H1 (cell line): ENCODE results near the gene SLC4A7. TPM values are rescaled to one million over a fixed set of nuclear protein-coding genes. Genes with fewer than 3 reads are reported as not detected.

Source experiments
- CTCF ChIA-PET: fragments of 300-600 bp; sonication (Branson Sonifier 250); formaldehyde crosslinking; loops from one replicate; lab custom pipeline; 2021; ENCODE audit not compliant: partially characterized antibody; lab: Charles Lee
- POLR2A ChIA-PET: fragments of 300-600 bp; sonication (Branson Sonifier 250); formaldehyde crosslinking; loops from one replicate; lab custom pipeline; 2021; ENCODE audit warnings: inconsistent platforms; ENCODE audit not compliant: partially characterized antibody; lab: Charles Lee
- DNase-seq, 2 experiments: peaks; one replicate each; pipeline versions ENCODE4 v3.0.0 to v3.0.0-alpha.2; 2010 to 2022; ENCODE audit warnings: low spot score in 2 of 2, low read depth in 1 of 2, mixed read lengths in 1 of 2
- FAIRE-seq: peaks from 2 replicates; lab custom pipeline; 2011; peaks lifted over from hg19 to GRCh38; lab: Jason Lieb, UNC
- H2AFZ ChIP-seq: 2 replicates; pipeline ENCODE4 v1.8.1; 2012; ENCODE audit warnings: low read length, inconsistent platforms
- H2AK5ac ChIP-seq: 2 replicates; pipeline ENCODE4 v1.6.1; 2013; ENCODE audit warnings: low read depth, low read length
- H2BK120ac ChIP-seq: replicated peaks from 2 replicates; pipeline ENCODE3; 2013; ENCODE audit warnings: low read depth, low read length, inconsistent platforms
- H2BK12ac ChIP-seq: 2 replicates; pipeline ENCODE4 v1.6.1; 2013; ENCODE audit warnings: low read depth, low read length
- H2BK15ac ChIP-seq: 2 replicates; pipeline ENCODE4 v1.6.1; 2013; ENCODE audit warnings: low read length
- H2BK20ac ChIP-seq: 2 replicates; pipeline ENCODE4 v1.6.1; 2013; ENCODE audit warnings: low read length
- H2BK5ac ChIP-seq: 2 replicates; pipeline ENCODE4 v1.6.1; 2013; ENCODE audit warnings: low read depth, low read length
- H3K14ac ChIP-seq: 2 replicates; pipeline ENCODE4 v1.6.1; 2013; ENCODE audit warnings: inconsistent platforms; ENCODE audit not compliant: insufficient read length
- H3K18ac ChIP-seq: 2 replicates; pipeline ENCODE4 v1.6.1; 2013; ENCODE audit warnings: low read length; ENCODE audit errors: extremely low read depth
- H3K23ac ChIP-seq: 2 replicates; pipeline ENCODE4 v1.6.1; 2013; ENCODE audit warnings: inconsistent platforms; ENCODE audit not compliant: insufficient read length
- H3K23me2 ChIP-seq: 2 replicates; pipeline ENCODE4 v1.6.1; 2013; ENCODE audit warnings: low read depth, low read length
- H3K27ac ChIP-seq: 2 replicates; pipeline ENCODE4 v1.6.1; 2011; ENCODE audit warnings: low read depth, low read length, inconsistent platforms
- H3K27me3 ChIP-seq, 4 experiments: replicated peaks in 1 of 4; 1 replicate in 1 of 4; 2 replicates in 3 of 4; pipeline versions ENCODE4 v1.6.1 to v1.8.1; 2011 to 2013; ENCODE audit warnings: low read length in 3 of 4, mild to moderate bottlenecking in 3 of 4, inconsistent platforms in 2 of 4, mixed read lengths in 2 of 4, moderate library complexity in 1 of 4; ENCODE audit not compliant: control insufficient read depth in 3 of 4, insufficient read depth in 3 of 4; ENCODE audit errors: extremely low read depth in 1 of 4
- H3K36me3 ChIP-seq, 4 experiments: 2 replicates each; pipeline versions ENCODE4 v1.6.1 to v1.8.1; 2011 to 2013; ENCODE audit warnings: mild to moderate bottlenecking in 4 of 4, low read length in 3 of 4, moderate library complexity in 2 of 4, control low read depth in 1 of 4, inconsistent platforms in 1 of 4; ENCODE audit not compliant: insufficient read depth in 4 of 4, control insufficient read depth in 2 of 4
- H3K4ac ChIP-seq: replicated peaks from 2 replicates; pipeline ENCODE3; 2013; ENCODE audit warnings: low read length, low read depth, mixed read lengths, inconsistent platforms; ENCODE audit not compliant: insufficient read length
- H3K4me1 ChIP-seq, 4 experiments: replicated peaks in 1 of 4; 1 replicate in 1 of 4; 2 replicates in 3 of 4; pipeline versions ENCODE4 v1.6.1 to v1.8.1; 2011 to 2013; ENCODE audit warnings: low read length in 3 of 4, inconsistent platforms in 2 of 4, mixed read lengths in 1 of 4; ENCODE audit not compliant: insufficient read depth in 4 of 4, control insufficient read depth in 3 of 4
- H3K4me2 ChIP-seq, 2 experiments: 2 replicates each; pipeline versions ENCODE4 v1.6.1 to v1.8.1; 2011 to 2013; ENCODE audit warnings: low read depth in 2 of 2, low read length in 2 of 2, control low read depth in 1 of 2, inconsistent platforms in 1 of 2, mild to moderate bottlenecking in 1 of 2; ENCODE audit not compliant: insufficient read depth in 1 of 2
- H3K4me3 ChIP-seq, 4 experiments: fragments of 200-600, 300-600 bp in 1 of 4; sonication (generic), shearing (Covaris generic), sonication (Bioruptor Twin) in 1 of 4; 2 replicates each; pipeline versions ENCODE4 v1.5.1 to v1.8.1; 2011 to 2016; ENCODE audit warnings: low read length in 4 of 4, low read depth in 3 of 4, control low read depth in 2 of 4, inconsistent platforms in 2 of 4, mild to moderate bottlenecking in 2 of 4, mixed read lengths in 1 of 4, moderate library complexity in 1 of 4; ENCODE audit not compliant: insufficient read depth in 2 of 4; ENCODE audit errors: extremely low read depth in 1 of 4
- H3K56ac ChIP-seq: replicated peaks from 2 replicates; pipeline ENCODE3; 2013; ENCODE audit warnings: low read depth, mild to moderate bottlenecking, mixed read lengths, low read length, inconsistent platforms; ENCODE audit not compliant: insufficient read length
- H3K79me1 ChIP-seq: 2 replicates; pipeline ENCODE4 v1.6.1; 2013; ENCODE audit warnings: low read depth, low read length, control low read depth
- H3K79me2 ChIP-seq, 2 experiments: 2 replicates each; pipeline versions ENCODE4 v1.6.1 to v1.8.1; 2012 to 2013; ENCODE audit warnings: low read length in 2 of 2, mild to moderate bottlenecking in 2 of 2, inconsistent platforms in 1 of 2; ENCODE audit not compliant: insufficient read depth in 2 of 2, control insufficient read depth in 1 of 2
- H3K9ac ChIP-seq, 4 experiments: replicated peaks in 1 of 4; 1 replicate in 1 of 4; 2 replicates in 3 of 4; pipeline versions ENCODE4 v1.6.1 to v1.8.1; 2011 to 2013; ENCODE audit warnings: low read depth in 3 of 4, low read length in 3 of 4, control low read depth in 2 of 4, mild to moderate bottlenecking in 2 of 4, moderate library complexity in 2 of 4, inconsistent platforms in 1 of 4; ENCODE audit errors: extremely low read depth in 1 of 4
- H3K9me3 ChIP-seq, 2 experiments: 2 replicates each; pipeline versions ENCODE4 v1.6.1 to v1.8.1; 2012 to 2013; ENCODE audit warnings: mild to moderate bottlenecking in 2 of 2, moderate library complexity in 2 of 2, control low read depth in 1 of 2, inconsistent platforms in 1 of 2, low read depth in 1 of 2, low read length in 1 of 2, mixed read lengths in 1 of 2; ENCODE audit not compliant: insufficient read depth in 2 of 2
- H4K20me1 ChIP-seq, 2 experiments: replicated peaks in 1 of 2; 2 replicates each; pipeline versions ENCODE3 to v1.8.1; 2011 to 2013; ENCODE audit warnings: inconsistent platforms in 2 of 2, low read length in 2 of 2, mild to moderate bottlenecking in 1 of 2; ENCODE audit not compliant: insufficient read depth in 2 of 2, control insufficient read depth in 1 of 2
- H4K5ac ChIP-seq: 2 replicates; pipeline ENCODE4 v1.6.1; 2013; ENCODE audit warnings: low read length, low read depth, mixed read lengths, inconsistent platforms; ENCODE audit not compliant: insufficient read length
- H4K8ac ChIP-seq: 2 replicates; pipeline ENCODE4 v1.8.0; 2013; ENCODE audit warnings: mild to moderate bottlenecking, moderate library complexity, low read length, inconsistent platforms; ENCODE audit not compliant: insufficient read depth; ENCODE audit errors: extremely low read depth
- H4K91ac ChIP-seq: replicated peaks from 2 replicates; pipeline ENCODE3; 2013; ENCODE audit warnings: low read length, mixed read lengths, inconsistent platforms; ENCODE audit not compliant: insufficient read length
- CTBP2 ChIP-seq: IDR thresholded peaks from 2 replicates; pipeline ENCODE4 v1.7.0; 2011; ENCODE audit warnings: borderline replicate concordance, mild to moderate bottlenecking, moderate library complexity, mixed read lengths, low read length; ENCODE audit not compliant: insufficient read depth, insufficient read length
- TBP ChIP-seq: IDR thresholded peaks from 2 replicates; pipeline ENCODE4 v1.6.1; 2011; ENCODE audit warnings: low read depth, low read length, improper control_type of control experiment
- YY1 ChIP-seq: IDR thresholded peaks from 2 replicates; pipeline ENCODE4 v1.6.1; 2011; ENCODE audit warnings: low read depth, mild to moderate bottlenecking, low read length
- WGBS, 2 experiments: shearing (Covaris generic) in 1 of 2; methylation state at CpG; one replicate each; pipeline versions ENCODE4 v1.1.6 to v1.1.7; 2013 to 2015; ENCODE audit warnings: low lambda C conversion rate in 2 of 2, mixed read lengths in 2 of 2, inconsistent platforms in 1 of 2, low coverage in 1 of 2, missing lambda C conversion rate in 1 of 2; ENCODE audit not compliant: insufficient replicate concordance in 2 of 2, insufficient coverage in 1 of 2, insufficient read length in 1 of 2; ENCODE audit errors: extremely low coverage in 1 of 2, missing lambda C conversion rate in 1 of 2; 5-methylcytosine and 5-hydroxymethylcytosine counted together
- polyA plus RNA-seq, 7 experiments: library from polyadenylated mRNA; depleted of rRNA in 3 of 7; stranded (reverse) in 5 of 7; unstranded in 2 of 7; fragments of >200 nt in 5 of 7; fragments of 200-250 nt in 2 of 7; gene quantifications; 1 replicate in 5 of 7; 2 replicates in 1 of 7; 4 replicates in 1 of 7; pipeline versions ENCODE4 v1.2.1 to v1.2.3, GENCODE V29; 2011 to 2013; ENCODE audit warnings: missing spikeins in 2 of 7, mixed read lengths in 2 of 7
- total RNA-seq: library from RNA; stranded (reverse); fragmentation: NEBNext Ultra II Directional; extraction: Animal tissue kit (Norgen Biotek cat#: 25700); gene quantifications from 2 replicates; pipeline ENCODE4 v1.2.1, GENCODE V29; 2021

Gene SLC4A7
- total and polyA plus RNA-seq, 2 of the 8 experiments (the other 6 are each of a cell fraction or from before 2014, with no cell fraction given), result 14.9 to 70.5 TPM

GRCh38 chr3:27526614-27527315, 42.6 kb upstream of the SLC4A7 start:
- H3K14ac ChIP-seq, result no peak overlapping the region
- no peak overlapping the region for H2BK15ac ChIP-seq
- no peak overlapping the region for H2AFZ ChIP-seq
- no peaks in the 10 kb centered on the region for H3K23me2 ChIP-seq
- H4K91ac ChIP-seq, result no peak overlapping the region
- H3K79me1 ChIP-seq, result no peaks in the 10 kb centered on the region
- ChIA-PET CTCF (interaction anchor here (0.9 kb wide), 1 partner anchor 13 kb away, joined by 3 read pairs; no protein-coding TSS in a partner anchor), POLR2A (no interaction called here)
- no peak overlapping the region for H2AK5ac ChIP-seq
- H3K79me2 ChIP-seq, result no peaks in the 10 kb centered on the region
- H2BK20ac ChIP-seq, result no peak overlapping the region
- 91% methylated on average over 6 of the region's 6 CpGs; no CpG with 5 or more reads in 1 of the 2 experiments for WGBS, 2 experiments
- no peak overlapping the region for H4K5ac ChIP-seq
- H3K4me1 ChIP-seq, result peaks cover 0 to 10% (median 7%) of the 10 kb centered on the region in 4 experiments; a peak in 6 of 7 replicates
- H3K18ac ChIP-seq, result no peak overlapping the region
- H3K36me3 ChIP-seq, result no peaks in the 10 kb centered on the region
- DNase-seq (no peak), FAIRE-seq (no peak)
- H3K27ac ChIP-seq, result no peak overlapping the region
- H4K8ac ChIP-seq, result no peak overlapping the region
- no peaks in the 10 kb centered on the region for H4K20me1 ChIP-seq
- no peaks in the 10 kb centered on the region for H3K27me3 ChIP-seq
- no peaks in the 10 kb centered on the region for H3K9me3 ChIP-seq
- no peak overlapping the region for H3K56ac ChIP-seq
- H3K4me3 ChIP-seq, result no peak overlapping the region
- no peak overlapping the region for H2BK5ac ChIP-seq
- H2BK120ac ChIP-seq, result no peak overlapping the region
- TF ChIP-seq CTBP2, result no peak
- TF ChIP-seq TBP, result no peak
- TF ChIP-seq YY1, result no peak
- no peak overlapping the region for H3K23ac ChIP-seq
- H3K4ac ChIP-seq, result no peak overlapping the region
- H3K9ac ChIP-seq, result no peak overlapping the region
- no peak overlapping the region for H2BK12ac ChIP-seq
- H3K4me2 ChIP-seq, result no peak overlapping the region
